H1 (cell line): Measurements from ENCODE around the gene RNF39. TPM values are rescaled to one million over a fixed set of nuclear protein-coding genes. Genes with fewer than 3 reads are reported as not detected.

Experiments used
- CTCF ChIA-PET: fragments of 300-600 bp; sonication (Branson Sonifier 250); formaldehyde crosslinking; loops from one replicate; lab custom pipeline; 2021; ENCODE audit not compliant: partially characterized antibody; lab: Charles Lee
- POLR2A ChIA-PET: fragments of 300-600 bp; sonication (Branson Sonifier 250); formaldehyde crosslinking; loops from one replicate; lab custom pipeline; 2021; ENCODE audit warnings: inconsistent platforms; ENCODE audit not compliant: partially characterized antibody; lab: Charles Lee
- DNase-seq, 2 experiments: peaks; one replicate each; pipeline versions ENCODE4 v3.0.0 to v3.0.0-alpha.2; 2010 to 2022; ENCODE audit warnings: low spot score in 2 of 2, low read depth in 1 of 2, mixed read lengths in 1 of 2
- FAIRE-seq: peaks from 2 replicates; lab custom pipeline; 2011; peaks lifted over from hg19 to GRCh38; lab: Jason Lieb, UNC
- H2AFZ ChIP-seq: 2 replicates; pipeline ENCODE4 v1.8.1; 2012; ENCODE audit warnings: low read length, inconsistent platforms
- H2AK5ac ChIP-seq: 2 replicates; pipeline ENCODE4 v1.6.1; 2013; ENCODE audit warnings: low read depth, low read length
- H2BK120ac ChIP-seq: replicated peaks from 2 replicates; pipeline ENCODE3; 2013; ENCODE audit warnings: low read depth, low read length, inconsistent platforms
- H2BK12ac ChIP-seq: 2 replicates; pipeline ENCODE4 v1.6.1; 2013; ENCODE audit warnings: low read depth, low read length
- H2BK15ac ChIP-seq: 2 replicates; pipeline ENCODE4 v1.6.1; 2013; ENCODE audit warnings: low read length
- H2BK20ac ChIP-seq: 2 replicates; pipeline ENCODE4 v1.6.1; 2013; ENCODE audit warnings: low read length
- H2BK5ac ChIP-seq: 2 replicates; pipeline ENCODE4 v1.6.1; 2013; ENCODE audit warnings: low read depth, low read length
- H3K14ac ChIP-seq: 2 replicates; pipeline ENCODE4 v1.6.1; 2013; ENCODE audit warnings: inconsistent platforms; ENCODE audit not compliant: insufficient read length
- H3K18ac ChIP-seq: 2 replicates; pipeline ENCODE4 v1.6.1; 2013; ENCODE audit warnings: low read length; ENCODE audit errors: extremely low read depth
- H3K23ac ChIP-seq: 2 replicates; pipeline ENCODE4 v1.6.1; 2013; ENCODE audit warnings: inconsistent platforms; ENCODE audit not compliant: insufficient read length
- H3K23me2 ChIP-seq: 2 replicates; pipeline ENCODE4 v1.6.1; 2013; ENCODE audit warnings: low read depth, low read length
- H3K27ac ChIP-seq: 2 replicates; pipeline ENCODE4 v1.6.1; 2011; ENCODE audit warnings: low read depth, low read length, inconsistent platforms
- H3K27me3 ChIP-seq, 4 experiments: replicated peaks in 1 of 4; 1 replicate in 1 of 4; 2 replicates in 3 of 4; pipeline versions ENCODE4 v1.6.1 to v1.8.1; 2011 to 2013; ENCODE audit warnings: low read length in 3 of 4, mild to moderate bottlenecking in 3 of 4, inconsistent platforms in 2 of 4, mixed read lengths in 2 of 4, moderate library complexity in 1 of 4; ENCODE audit not compliant: control insufficient read depth in 3 of 4, insufficient read depth in 3 of 4; ENCODE audit errors: extremely low read depth in 1 of 4
- H3K36me3 ChIP-seq, 4 experiments: 2 replicates each; pipeline versions ENCODE4 v1.6.1 to v1.8.1; 2011 to 2013; ENCODE audit warnings: mild to moderate bottlenecking in 4 of 4, low read length in 3 of 4, moderate library complexity in 2 of 4, control low read depth in 1 of 4, inconsistent platforms in 1 of 4; ENCODE audit not compliant: insufficient read depth in 4 of 4, control insufficient read depth in 2 of 4
- H3K4ac ChIP-seq: replicated peaks from 2 replicates; pipeline ENCODE3; 2013; ENCODE audit warnings: low read length, low read depth, mixed read lengths, inconsistent platforms; ENCODE audit not compliant: insufficient read length
- H3K4me1 ChIP-seq, 4 experiments: replicated peaks in 1 of 4; 1 replicate in 1 of 4; 2 replicates in 3 of 4; pipeline versions ENCODE4 v1.6.1 to v1.8.1; 2011 to 2013; ENCODE audit warnings: low read length in 3 of 4, inconsistent platforms in 2 of 4, mixed read lengths in 1 of 4; ENCODE audit not compliant: insufficient read depth in 4 of 4, control insufficient read depth in 3 of 4
- H3K4me2 ChIP-seq, 2 experiments: 2 replicates each; pipeline versions ENCODE4 v1.6.1 to v1.8.1; 2011 to 2013; ENCODE audit warnings: low read depth in 2 of 2, low read length in 2 of 2, control low read depth in 1 of 2, inconsistent platforms in 1 of 2, mild to moderate bottlenecking in 1 of 2; ENCODE audit not compliant: insufficient read depth in 1 of 2
- H3K4me3 ChIP-seq, 4 experiments: fragments of 200-600, 300-600 bp in 1 of 4; sonication (generic), shearing (Covaris generic), sonication (Bioruptor Twin) in 1 of 4; 2 replicates each; pipeline versions ENCODE4 v1.5.1 to v1.8.1; 2011 to 2016; ENCODE audit warnings: low read length in 4 of 4, low read depth in 3 of 4, control low read depth in 2 of 4, inconsistent platforms in 2 of 4, mild to moderate bottlenecking in 2 of 4, mixed read lengths in 1 of 4, moderate library complexity in 1 of 4; ENCODE audit not compliant: insufficient read depth in 2 of 4; ENCODE audit errors: extremely low read depth in 1 of 4
- H3K56ac ChIP-seq: replicated peaks from 2 replicates; pipeline ENCODE3; 2013; ENCODE audit warnings: low read depth, mild to moderate bottlenecking, mixed read lengths, low read length, inconsistent platforms; ENCODE audit not compliant: insufficient read length
- H3K79me1 ChIP-seq: 2 replicates; pipeline ENCODE4 v1.6.1; 2013; ENCODE audit warnings: low read depth, low read length, control low read depth
- H3K79me2 ChIP-seq, 2 experiments: 2 replicates each; pipeline versions ENCODE4 v1.6.1 to v1.8.1; 2012 to 2013; ENCODE audit warnings: low read length in 2 of 2, mild to moderate bottlenecking in 2 of 2, inconsistent platforms in 1 of 2; ENCODE audit not compliant: insufficient read depth in 2 of 2, control insufficient read depth in 1 of 2
- H3K9ac ChIP-seq, 4 experiments: replicated peaks in 1 of 4; 1 replicate in 1 of 4; 2 replicates in 3 of 4; pipeline versions ENCODE4 v1.6.1 to v1.8.1; 2011 to 2013; ENCODE audit warnings: low read depth in 3 of 4, low read length in 3 of 4, control low read depth in 2 of 4, mild to moderate bottlenecking in 2 of 4, moderate library complexity in 2 of 4, inconsistent platforms in 1 of 4; ENCODE audit errors: extremely low read depth in 1 of 4
- H3K9me3 ChIP-seq, 2 experiments: 2 replicates each; pipeline versions ENCODE4 v1.6.1 to v1.8.1; 2012 to 2013; ENCODE audit warnings: mild to moderate bottlenecking in 2 of 2, moderate library complexity in 2 of 2, control low read depth in 1 of 2, inconsistent platforms in 1 of 2, low read depth in 1 of 2, low read length in 1 of 2, mixed read lengths in 1 of 2; ENCODE audit not compliant: insufficient read depth in 2 of 2
- H4K20me1 ChIP-seq, 2 experiments: replicated peaks in 1 of 2; 2 replicates each; pipeline versions ENCODE3 to v1.8.1; 2011 to 2013; ENCODE audit warnings: inconsistent platforms in 2 of 2, low read length in 2 of 2, mild to moderate bottlenecking in 1 of 2; ENCODE audit not compliant: insufficient read depth in 2 of 2, control insufficient read depth in 1 of 2
- H4K5ac ChIP-seq: 2 replicates; pipeline ENCODE4 v1.6.1; 2013; ENCODE audit warnings: low read length, low read depth, mixed read lengths, inconsistent platforms; ENCODE audit not compliant: insufficient read length
- H4K8ac ChIP-seq: 2 replicates; pipeline ENCODE4 v1.8.0; 2013; ENCODE audit warnings: mild to moderate bottlenecking, moderate library complexity, low read length, inconsistent platforms; ENCODE audit not compliant: insufficient read depth; ENCODE audit errors: extremely low read depth
- H4K91ac ChIP-seq: replicated peaks from 2 replicates; pipeline ENCODE3; 2013; ENCODE audit warnings: low read length, mixed read lengths, inconsistent platforms; ENCODE audit not compliant: insufficient read length
- GTF2F1 ChIP-seq: IDR thresholded peaks from 2 replicates; pipeline ENCODE4 v1.6.1; 2012; ENCODE audit warnings: low read depth, low read length, improper control_type of control experiment, borderline replicate concordance
- RNF2 ChIP-seq: fragments of 200-900, 300-1000 bp; sonication (generic); IDR thresholded peaks from 2 replicates; pipeline ENCODE4 v1.7.1; 2016; ENCODE audit warnings: borderline replicate concordance, low read depth, mild to moderate bottlenecking, antibody characterized with exemption, low read length; ENCODE audit not compliant: poor library complexity, severe bottlenecking; ENCODE audit errors: missing control alignments
- YY1 ChIP-seq: IDR thresholded peaks from 2 replicates; pipeline ENCODE4 v1.6.1; 2011; ENCODE audit warnings: low read depth, mild to moderate bottlenecking, low read length
- WGBS, 2 experiments: shearing (Covaris generic) in 1 of 2; methylation state at CpG; one replicate each; pipeline versions ENCODE4 v1.1.6 to v1.1.7; 2013 to 2015; ENCODE audit warnings: low lambda C conversion rate in 2 of 2, mixed read lengths in 2 of 2, inconsistent platforms in 1 of 2, low coverage in 1 of 2, missing lambda C conversion rate in 1 of 2; ENCODE audit not compliant: insufficient replicate concordance in 2 of 2, insufficient coverage in 1 of 2, insufficient read length in 1 of 2; ENCODE audit errors: extremely low coverage in 1 of 2, missing lambda C conversion rate in 1 of 2; 5-methylcytosine and 5-hydroxymethylcytosine counted together
- polyA plus RNA-seq, 7 experiments: library from polyadenylated mRNA; depleted of rRNA in 3 of 7; stranded (reverse) in 5 of 7; unstranded in 2 of 7; fragments of >200 nt in 5 of 7; fragments of 200-250 nt in 2 of 7; gene quantifications; 1 replicate in 5 of 7; 2 replicates in 1 of 7; 4 replicates in 1 of 7; pipeline versions ENCODE4 v1.2.1 to v1.2.3, GENCODE V29; 2011 to 2013; ENCODE audit warnings: missing spikeins in 2 of 7, mixed read lengths in 2 of 7
- total RNA-seq: library from RNA; stranded (reverse); fragmentation: NEBNext Ultra II Directional; extraction: Animal tissue kit (Norgen Biotek cat#: 25700); gene quantifications from 2 replicates; pipeline ENCODE4 v1.2.1, GENCODE V29; 2021

The RNF39 gene
- total and polyA plus RNA-seq, 2 of the 8 experiments (the other 6 are each of a cell fraction or from before 2014, with no cell fraction given): 1.4 to 2.3 TPM

DNA sequence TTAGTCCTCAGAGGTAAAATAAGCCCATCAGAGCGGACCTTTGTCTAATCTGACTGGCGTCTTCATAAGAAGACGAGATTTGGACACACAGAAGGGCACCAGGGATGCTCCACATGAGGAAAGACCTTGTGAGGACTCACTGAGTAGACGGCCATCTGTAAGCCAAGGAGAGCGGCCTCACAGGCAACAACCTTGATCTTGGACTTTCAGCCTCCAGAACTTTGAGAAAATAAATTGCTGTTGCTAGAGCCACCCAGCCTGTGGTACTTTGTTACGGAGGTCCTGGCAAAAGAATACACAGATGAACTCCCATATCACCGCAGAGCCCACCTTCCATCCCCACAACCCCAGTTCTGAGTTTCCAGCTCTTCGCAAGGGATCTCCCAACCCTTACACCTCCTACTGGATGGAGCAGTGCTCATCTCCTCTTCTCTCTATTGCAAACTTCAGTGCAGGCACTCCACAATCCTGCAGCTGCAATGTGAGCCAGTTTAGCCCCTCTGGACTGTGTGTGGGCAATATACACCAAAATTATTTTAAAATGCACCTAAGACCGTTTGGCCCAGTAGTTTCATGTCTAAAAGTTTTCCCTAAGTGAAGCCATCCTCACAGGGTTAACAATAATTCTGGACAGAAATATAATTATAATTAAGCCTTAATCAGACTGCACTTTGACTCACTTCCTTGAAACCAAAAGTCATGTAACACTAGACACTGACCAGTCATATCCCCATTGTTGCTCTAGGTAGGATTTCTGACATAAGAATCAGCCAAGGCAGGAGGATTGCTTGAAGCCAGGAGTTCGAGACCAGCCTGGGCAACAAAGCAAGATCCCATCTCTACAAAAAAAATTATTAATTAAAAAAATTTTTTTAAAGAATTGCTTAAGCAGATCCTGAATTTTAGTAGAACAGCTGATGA is 46.1 kb upstream of the RNF39 start:
- H4K5ac ChIP-seq: no peak overlapping the region
- no peaks in the 10 kb centered on the region for H3K23me2 ChIP-seq
- no peaks in the 10 kb centered on the region for H3K9me3 ChIP-seq
- H3K36me3 ChIP-seq: no peaks in the 10 kb centered on the region
- H4K8ac ChIP-seq: no peak overlapping the region
- FAIRE-seq (no peak), DNase-seq (no peak)
- no peak overlapping the region for H2BK12ac ChIP-seq
- H3K18ac ChIP-seq: no peak overlapping the region
- H3K4me3 ChIP-seq: no peak overlapping the region
- no peak overlapping the region for H3K14ac ChIP-seq
- no peak overlapping the region for H3K56ac ChIP-seq
- no peak overlapping the region for H3K4me2 ChIP-seq
- H4K91ac ChIP-seq: no peak overlapping the region
- H3K27ac ChIP-seq: no peak overlapping the region
- no peak overlapping the region for H2AFZ ChIP-seq
- no peaks in the 10 kb centered on the region for H3K79me1 ChIP-seq
- H2BK120ac ChIP-seq: no peak overlapping the region
- no peak overlapping the region for H3K9ac ChIP-seq
- POLR2A ChIA-PET: interaction anchor here (1.4 kb wide), 1 partner anchor 26 kb away, joined by 3 read pairs; no protein-coding TSS in a partner anchor
- WGBS, 2 experiments: 84% methylated on average over 10 of the region's 10 CpGs; no CpG with 5 or more reads in 1 of the 2 experiments
- no peaks in the 10 kb centered on the region for H3K4me1 ChIP-seq
- H2AK5ac ChIP-seq: no peak overlapping the region
- H3K27me3 ChIP-seq: peaks cover 3 to 13% (median 12%) of the 10 kb centered on the region in 4 experiments
- CTCF ChIA-PET: interaction anchor here (0.5 to 7.2 kb wide), 3 partner anchors 10 to 49 kb away, joined by 3 to 87 read pairs (median 15); no protein-coding TSS in a partner anchor
- H2BK15ac ChIP-seq: no peak overlapping the region
- H4K20me1 ChIP-seq: no peaks in the 10 kb centered on the region
- H3K79me2 ChIP-seq: no peaks in the 10 kb centered on the region
- no peak overlapping the region for H2BK20ac ChIP-seq
- H3K23ac ChIP-seq: no peak overlapping the region
- no peak overlapping the region for H2BK5ac ChIP-seq
- no peak overlapping the region for H3K4ac ChIP-seq
- no peak for TF ChIP-seq RNF2
- TF ChIP-seq YY1: no peak
- no peak for TF ChIP-seq GTF2F1
